Endothelial cell of umbilical vein (primary cell): ENCODE measurements around the gene USP4. TPM values are rescaled to one million over a fixed set of nuclear protein-coding genes. Genes with fewer than 3 reads are reported as not detected.
A peak's percentile ranks its signal among the peaks of the same experiment; 100 is the strongest.

Source experiments
- BruUV-seq: library from RNA; stranded (reverse); fragments of 400-500 nt; replicated peaks from 2 replicates; lab custom pipeline; 2021; lab: Mats Ljungman, UMichigan
- CTCF ChIA-PET: fragments of 300-600, 350-600 bp; sonication (Branson Sonifier 250); formaldehyde crosslinking; loops from one replicate; lab custom pipeline; 2021; ENCODE audit warnings: antibody characterized with exemption, inconsistent platforms; lab: Charles Lee
- POLR2A ChIA-PET: fragments of 300-600, 350-600 bp; sonication (Branson Sonifier 250); formaldehyde crosslinking; loops from one replicate; lab custom pipeline; 2021; ENCODE audit warnings: antibody characterized with exemption, inconsistent platforms; lab: Charles Lee
- DNase-seq: peaks from one replicate; pipeline ENCODE4 v3.0.0-alpha.2; 2011; ENCODE audit warnings: low read depth, low spot score
- FAIRE-seq: peaks from 2 replicates; lab custom pipeline; 2011; peaks lifted over from hg19 to GRCh38; lab: Jason Lieb, UNC
- H2AFZ ChIP-seq: 2 replicates; pipeline ENCODE4 v1.6.0; 2012; ENCODE audit warnings: low read depth, low read length, control low read depth, inconsistent platforms
- H3K27ac ChIP-seq: 2 replicates; pipeline ENCODE4 v1.5.1; 2011; ENCODE audit warnings: low read depth, mild to moderate bottlenecking, control low read depth, low read length, moderate library complexity; ENCODE audit not compliant: insufficient read depth
- H3K27me3 ChIP-seq, 2 experiments: 2 replicates each; pipeline versions ENCODE4 v1.6.0 to v1.6.1; 2011; ENCODE audit warnings: low read length in 2 of 2, mixed read lengths in 1 of 2; ENCODE audit not compliant: control insufficient read depth in 2 of 2, insufficient read depth in 2 of 2
- H3K36me3 ChIP-seq, 2 experiments: 2 replicates in 1 of 2; 3 replicates in 1 of 2; pipeline ENCODE4 v1.5.1; 2011; ENCODE audit warnings: low read length in 2 of 2, mild to moderate bottlenecking in 1 of 2, moderate library complexity in 1 of 2; ENCODE audit not compliant: control insufficient read depth in 2 of 2, insufficient read depth in 2 of 2; ENCODE audit errors: extremely low read depth in 1 of 2
- H3K4me1 ChIP-seq: 3 replicates; pipeline ENCODE4 v1.5.1; 2011; ENCODE audit warnings: mild to moderate bottlenecking, low read length; ENCODE audit not compliant: control insufficient read depth, insufficient read depth; ENCODE audit errors: extremely low read depth
- H3K4me2 ChIP-seq: 2 replicates; pipeline ENCODE4 v1.6.1; 2011; ENCODE audit warnings: low read length, control low read depth, mixed read lengths; ENCODE audit not compliant: insufficient read depth
- H3K4me3 ChIP-seq, 3 experiments: fragments of 200-600 bp in 1 of 3; sonication (generic), shearing (Covaris generic) in 1 of 3; replicated peaks in 1 of 3; 2 replicates each; pipeline ENCODE4 v1.5.1; 2011 to 2016; ENCODE audit warnings: control low read depth in 3 of 3, low read length in 3 of 3, mild to moderate bottlenecking in 2 of 3, inconsistent platforms in 1 of 3, low read depth in 1 of 3, moderate library complexity in 1 of 3; ENCODE audit not compliant: insufficient read depth in 1 of 3
- H3K79me2 ChIP-seq: 2 replicates; pipeline ENCODE4 v1.6.0; 2012; ENCODE audit warnings: low read length, inconsistent platforms; ENCODE audit not compliant: control insufficient read depth, insufficient read depth
- H3K9ac ChIP-seq: replicated peaks from 2 replicates; pipeline ENCODE3; 2011; ENCODE audit warnings: low read length, control low read depth; ENCODE audit not compliant: insufficient read depth; ENCODE audit errors: extremely low read depth
- H3K9me1 ChIP-seq: replicated peaks from 3 replicates; pipeline ENCODE4 v1.6.0; 2011; ENCODE audit warnings: mild to moderate bottlenecking, low read length; ENCODE audit not compliant: control insufficient read depth, insufficient read depth; ENCODE audit errors: extremely low read depth
- H3K9me3 ChIP-seq: replicated peaks from 2 replicates; pipeline ENCODE4 v1.5.1; 2012; ENCODE audit warnings: low read length, inconsistent platforms; ENCODE audit not compliant: control insufficient read depth, insufficient read depth
- H4K20me1 ChIP-seq: replicated peaks from 2 replicates; pipeline ENCODE3; 2011; ENCODE audit warnings: mild to moderate bottlenecking, low read length; ENCODE audit not compliant: control insufficient read depth, insufficient read depth; ENCODE audit errors: extremely low read depth
- EZH2 ChIP-seq: IDR thresholded peaks from 2 replicates; pipeline ENCODE4 v1.6.1; 2012; ENCODE audit warnings: borderline replicate concordance, low read depth, mild to moderate bottlenecking, moderate library complexity, low read length, inconsistent platforms; ENCODE audit not compliant: severe bottlenecking
- FOS ChIP-seq: IDR thresholded peaks from 2 replicates; pipeline ENCODE4 v1.6.1; 2011; ENCODE audit warnings: mild to moderate bottlenecking, low read length, moderate library complexity, borderline replicate concordance; ENCODE audit not compliant: insufficient read depth
- GATA2 ChIP-seq: IDR thresholded peaks from 2 replicates; pipeline ENCODE4 v1.7.0; 2011; ENCODE audit warnings: low read depth, mild to moderate bottlenecking, moderate library complexity, mixed read lengths, low read length; ENCODE audit not compliant: insufficient read length, insufficient read depth
- JUN ChIP-seq: IDR thresholded peaks from 2 replicates; pipeline ENCODE4 v1.6.1; 2011; ENCODE audit warnings: borderline replicate concordance, low read depth; ENCODE audit not compliant: insufficient read length, insufficient read depth
- MYC ChIP-seq: IDR thresholded peaks from one replicate; pipeline ENCODE4 v1.6.1; 2011; ENCODE audit warnings: mild to moderate bottlenecking, low read depth, low read length
- POLR2A ChIP-seq: IDR thresholded peaks from 2 replicates; pipeline ENCODE4 v1.6.1; 2012; ENCODE audit warnings: low read depth, mild to moderate bottlenecking, control low read depth, low read length
- POLR2AphosphoS5 ChIP-seq: IDR thresholded peaks from 2 replicates; pipeline ENCODE4 v1.6.1; 2012; ENCODE audit warnings: low read depth, mild to moderate bottlenecking, control low read depth, low read length, moderate library complexity; ENCODE audit not compliant: insufficient read depth
- dilution Hi-C: fragments of 300-500 bp; cut with MboI; formaldehyde crosslinking; loops from one replicate; pipeline ENCODE4 v1.15.0; 2019; ENCODE audit warnings: low sequenced_read_pairs; ENCODE audit not compliant: extremely low pct_ligation_motif_present
- intact Hi-C: fragments of 100-400 bp; cut with micrococcal nuclease; formaldehyde crosslinking; loops from one replicate; pipeline ENCODE4 v1.10.0; 2022
- polyA plus RNA-seq, 4 experiments: library from polyadenylated mRNA; depleted of rRNA in 3 of 4; stranded (reverse) in 3 of 4; unstranded in 1 of 4; fragments of >200 nt; gene quantifications; 2 replicates each; pipeline versions ENCODE4 v1.2.1 to v1.2.3, GENCODE V29; 2011 to 2012; ENCODE audit warnings: missing spikeins in 1 of 4
- total RNA-seq: library from RNA; stranded (reverse); gene quantifications from 2 replicates; pipeline ENCODE4 v1.2.3, GENCODE V29; 2021
- TF ChIP-seq, protein P1 (sequence below), 2 donors: IDR thresholded peaks; 1 replicate in 1 of 2; 2 replicates in 1 of 2; pipeline ENCODE4 v1.5.1; 2011; ENCODE audit warnings: low read length in 2 of 2, mild to moderate bottlenecking in 2 of 2, moderate library complexity in 2 of 2, control low read depth in 1 of 2, inconsistent platforms in 1 of 2, low read depth in 1 of 2; ENCODE audit not compliant: insufficient read depth in 1 of 2; ENCODE audit errors: extremely low read depth in 1 of 2
- TF ChIP-seq, protein P2 (sequence below): IDR thresholded peaks from 2 replicates; pipeline ENCODE4 v1.6.1; 2011; ENCODE audit not compliant: insufficient read depth, insufficient read length

Gene USP4
- total and polyA plus RNA-seq, 2 donors (not counting 3 experiments of a cell fraction or from before 2014, with no cell fraction given) = 39.1 to 61.3 TPM

DNA sequence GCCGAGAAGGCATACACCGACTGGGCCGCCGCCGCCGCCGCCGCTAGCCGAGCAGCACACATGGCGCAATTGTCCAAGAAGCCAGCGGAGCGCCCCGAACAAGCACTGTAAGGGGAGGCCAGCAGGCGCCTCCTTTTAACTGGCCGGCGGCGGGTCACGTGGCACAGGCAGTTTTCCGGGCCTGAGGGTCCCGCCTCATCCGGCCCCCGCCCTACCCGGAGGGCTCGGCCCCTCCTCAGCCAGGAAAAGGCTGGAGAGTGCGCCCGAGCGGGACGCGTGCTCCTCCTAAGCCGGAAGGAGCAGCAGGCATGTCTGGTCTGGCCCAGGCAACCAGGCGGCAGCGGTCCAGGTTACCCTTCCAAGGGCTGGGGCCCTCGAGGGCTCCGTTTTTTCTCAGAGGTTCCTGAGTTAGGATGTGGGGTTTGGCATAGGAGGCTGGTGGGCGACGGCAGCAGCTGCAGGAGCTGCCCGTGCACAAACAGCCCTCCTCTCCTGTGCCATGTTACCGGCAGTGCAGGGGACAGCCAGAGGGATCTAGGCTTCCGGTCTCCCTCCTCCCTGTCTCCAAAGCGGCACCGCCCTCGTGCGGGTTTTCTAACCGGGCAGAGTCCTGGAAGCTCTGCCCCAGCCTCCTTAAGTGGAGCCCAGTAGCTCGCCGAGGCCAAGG, 18.5 kb upstream of the USP4 start, which contains the start of gene GPX1:
GPX1 (minus strand) TSS at position 137 of the 667 bp plus-strand sequence; CDS start at position 62, 75 bp downstream.
- TF ChIP-seq POLR2AphosphoS5 (peak; percentile 98), FOS (no peak), EZH2 (no peak), JUN (no peak), GATA2 (no peak), POLR2A (peak; percentile 98), MYC (peak; percentile 93)
- TF ChIP-seq, protein P1, sequence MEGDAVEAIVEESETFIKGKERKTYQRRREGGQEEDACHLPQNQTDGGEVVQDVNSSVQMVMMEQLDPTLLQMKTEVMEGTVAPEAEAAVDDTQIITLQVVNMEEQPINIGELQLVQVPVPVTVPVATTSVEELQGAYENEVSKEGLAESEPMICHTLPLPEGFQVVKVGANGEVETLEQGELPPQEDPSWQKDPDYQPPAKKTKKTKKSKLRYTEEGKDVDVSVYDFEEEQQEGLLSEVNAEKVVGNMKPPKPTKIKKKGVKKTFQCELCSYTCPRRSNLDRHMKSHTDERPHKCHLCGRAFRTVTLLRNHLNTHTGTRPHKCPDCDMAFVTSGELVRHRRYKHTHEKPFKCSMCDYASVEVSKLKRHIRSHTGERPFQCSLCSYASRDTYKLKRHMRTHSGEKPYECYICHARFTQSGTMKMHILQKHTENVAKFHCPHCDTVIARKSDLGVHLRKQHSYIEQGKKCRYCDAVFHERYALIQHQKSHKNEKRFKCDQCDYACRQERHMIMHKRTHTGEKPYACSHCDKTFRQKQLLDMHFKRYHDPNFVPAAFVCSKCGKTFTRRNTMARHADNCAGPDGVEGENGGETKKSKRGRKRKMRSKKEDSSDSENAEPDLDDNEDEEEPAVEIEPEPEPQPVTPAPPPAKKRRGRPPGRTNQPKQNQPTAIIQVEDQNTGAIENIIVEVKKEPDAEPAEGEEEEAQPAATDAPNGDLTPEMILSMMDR (IDR thresholded peaks at IDR 0.05; ENCODE audit: extremely low read depth in 1 of 2, insufficient read depth in 1 of 2, low read depth in 1 of 2, low read length in 2 of 2) = no peak
- TF ChIP-seq, protein P2, sequence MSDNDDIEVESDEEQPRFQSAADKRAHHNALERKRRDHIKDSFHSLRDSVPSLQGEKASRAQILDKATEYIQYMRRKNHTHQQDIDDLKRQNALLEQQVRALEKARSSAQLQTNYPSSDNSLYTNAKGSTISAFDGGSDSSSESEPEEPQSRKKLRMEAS = peak; percentile 82
- H3K9me3 ChIP-seq = no peaks in the 10 kb centered on the region
- ChIA-PET POLR2A (interaction anchor here (0.9 to 3.7 kb wide), 3 partner anchors 13 to 53 kb away, joined by 4 to 39 read pairs (median 6); partner anchors contain the start of genes RHOA and USP4), CTCF (interaction anchor here (0.9 to 8.2 kb wide), 9 partner anchors 11 to 187 kb away, joined by 3 to 68 read pairs (median 4); partner anchors contain the start of genes KLHDC8B, NICN1, RHOA and TCTA)
- no peaks in the 10 kb centered on the region for H4K20me1 ChIP-seq
- peak within 1 kb of the TSS; percentile 81 for H3K9ac ChIP-seq
- H3K27me3 ChIP-seq = no peaks in the 10 kb centered on the region
- dilution Hi-C loops = no loop called here
- H3K4me3 ChIP-seq = peak within 1 kb of the TSS; percentile 25 to 76 (median 71)
- intact Hi-C loops = loop anchor here (1.0 kb wide), 3 partner anchors 13 to 54 kb away; partner anchors contain the start of genes TCTA and USP4
- H3K27ac ChIP-seq = peak within 1 kb of the TSS; percentile 66
- H3K79me2 ChIP-seq = peaks cover 26% of the 10 kb centered on the region
- FAIRE-seq = peak; percentile 91
- BruUV-seq = no TSS peak
- H3K9me1 ChIP-seq = no peaks in the 10 kb centered on the region
- peaks cover 31% of the 10 kb centered on the region for H3K4me1 ChIP-seq
- peak within 1 kb of the TSS; percentile 67 for H3K4me2 ChIP-seq
- no peak within 1 kb of the TSS for H2AFZ ChIP-seq
- peaks cover 15 to 17% of the 10 kb centered on the region in 2 experiments for H3K36me3 ChIP-seq
- DNase-seq = peak; percentile 94
